ENCODE data around the gene PDE4D.

DNA sequence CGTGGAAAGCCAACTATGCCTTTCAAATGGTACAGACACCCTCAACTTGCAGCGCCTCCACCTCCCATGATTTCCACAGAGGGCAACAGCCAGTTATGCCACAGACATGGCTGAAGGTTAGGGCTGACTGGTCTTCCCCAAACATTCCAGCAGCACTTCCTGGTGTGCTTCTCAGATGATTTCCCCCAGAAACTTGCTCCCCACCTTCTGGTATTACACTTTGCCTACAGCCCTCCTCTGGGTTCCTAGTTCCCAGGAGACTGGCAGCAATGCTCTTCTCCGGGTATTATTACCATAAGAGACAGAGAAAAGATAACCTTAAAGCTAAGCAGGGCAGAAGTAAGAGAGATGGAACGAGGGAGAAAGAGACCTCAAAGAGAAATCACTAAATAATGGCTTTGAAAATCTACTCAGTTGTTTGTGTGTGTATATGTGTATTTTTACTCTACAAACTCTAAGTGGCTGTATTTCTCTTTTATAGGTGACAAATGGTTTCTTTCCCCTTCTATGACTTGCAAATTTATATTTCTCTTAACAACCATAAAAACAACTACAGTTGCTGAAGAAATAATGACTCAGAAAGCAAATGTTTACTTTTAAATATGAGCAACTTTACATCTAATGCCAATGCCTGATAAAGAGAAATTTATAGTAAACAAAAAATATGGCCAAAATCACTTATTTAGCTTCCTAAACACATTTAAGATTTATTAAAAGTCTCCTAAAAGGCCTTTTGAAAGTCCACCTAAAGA is 133.8 kb downstream of the PDE4D start:
- TF ChIP-seq, protein P1, sequence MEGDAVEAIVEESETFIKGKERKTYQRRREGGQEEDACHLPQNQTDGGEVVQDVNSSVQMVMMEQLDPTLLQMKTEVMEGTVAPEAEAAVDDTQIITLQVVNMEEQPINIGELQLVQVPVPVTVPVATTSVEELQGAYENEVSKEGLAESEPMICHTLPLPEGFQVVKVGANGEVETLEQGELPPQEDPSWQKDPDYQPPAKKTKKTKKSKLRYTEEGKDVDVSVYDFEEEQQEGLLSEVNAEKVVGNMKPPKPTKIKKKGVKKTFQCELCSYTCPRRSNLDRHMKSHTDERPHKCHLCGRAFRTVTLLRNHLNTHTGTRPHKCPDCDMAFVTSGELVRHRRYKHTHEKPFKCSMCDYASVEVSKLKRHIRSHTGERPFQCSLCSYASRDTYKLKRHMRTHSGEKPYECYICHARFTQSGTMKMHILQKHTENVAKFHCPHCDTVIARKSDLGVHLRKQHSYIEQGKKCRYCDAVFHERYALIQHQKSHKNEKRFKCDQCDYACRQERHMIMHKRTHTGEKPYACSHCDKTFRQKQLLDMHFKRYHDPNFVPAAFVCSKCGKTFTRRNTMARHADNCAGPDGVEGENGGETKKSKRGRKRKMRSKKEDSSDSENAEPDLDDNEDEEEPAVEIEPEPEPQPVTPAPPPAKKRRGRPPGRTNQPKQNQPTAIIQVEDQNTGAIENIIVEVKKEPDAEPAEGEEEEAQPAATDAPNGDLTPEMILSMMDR (IDR thresholded peaks at IDR 0.05; ENCODE audit: insufficient read depth, low read depth, low read length) = no peak
- TF ChIP-seq EZH2 (IDR thresholded peaks at IDR 0.05; ENCODE audit: insufficient read depth, low read length) = no peak

Data from astrocyte (in vitro differentiated cells and primary cell).